Stomach (tissue), 9 donors: ENCODE measurements around the gene COMMD3. TPM values are rescaled to one million over a fixed set of nuclear protein-coding genes. Genes with fewer than 3 reads are reported as not detected.

ENCODE experiments used
- DNase-seq, 2 donors: peaks; one replicate each; pipeline versions ENCODE4 v3.0.0 to v3.0.0-alpha.2; 2013 to 2019
- H3K27ac ChIP-seq, 5 donors: fragments of 200-600 bp in 4 of 5; sonication (generic) in 4 of 5; one replicate each; pipeline ENCODE4 v1.5.1; 2013 to 2019; ENCODE audit warnings: mild to moderate bottlenecking in 1 of 5, moderate library complexity in 1 of 5
- H3K27me3 ChIP-seq, 3 donors: fragments of 200-600 bp; sonication (generic); one replicate each; pipeline ENCODE4 v1.5.1; 2017 to 2019; ENCODE audit warnings: mixed run types in 1 of 3
- H3K36me3 ChIP-seq, 4 donors: fragments of 200-600 bp; sonication (generic); 1 replicate in 3 of 4; 2 replicates in 1 of 4; pipeline ENCODE4 v1.5.1; 2016 to 2019
- H3K4me1 ChIP-seq, 4 donors: fragments of 200-600 bp; sonication (generic); one replicate each; pipeline ENCODE4 v1.5.1; 2016 to 2019
- H3K4me3 ChIP-seq, 4 donors: fragments of 200-600 bp; sonication (generic) in 3 of 4; one replicate each; pipeline ENCODE4 v1.5.1; 2016 to 2019; ENCODE audit warnings: mild to moderate bottlenecking in 1 of 4
- H3K9me3 ChIP-seq, 4 donors: fragments of 200-600 bp; sonication (generic); one replicate each; pipeline ENCODE4 v1.5.1; 2016 to 2019
- CTCF ChIP-seq, 7 experiments: fragments of 450-650 bp in 4 of 7; fragments of 200-600 bp in 3 of 7; sonication (generic) in 3 of 7; IDR thresholded peaks; one replicate each; pipeline ENCODE4 v1.5.1; 2016 to 2019; ENCODE audit warnings: antibody characterized with exemption in 7 of 7, control low read depth in 2 of 7, mild to moderate bottlenecking in 1 of 7
- EP300 ChIP-seq: sonication (generic); formaldehyde crosslinking; IDR thresholded peaks from one replicate; pipeline ENCODE4 v1.6.1; 2017; ENCODE audit warnings: antibody characterized with exemption
- POLR2A ChIP-seq, 4 donors: fragments of 450-650 bp; IDR thresholded peaks; one replicate each; pipeline ENCODE4 v1.6.1; 2016; ENCODE audit warnings: antibody characterized with exemption in 4 of 4, control low read depth in 2 of 4, mild to moderate bottlenecking in 1 of 4, moderate library complexity in 1 of 4
- POLR2AphosphoS5 ChIP-seq, 3 donors: sonication (generic); formaldehyde crosslinking; IDR thresholded peaks; one replicate each; pipeline ENCODE4 v1.6.1; 2016; ENCODE audit warnings: antibody characterized with exemption in 3 of 3
- WGBS, 5 donors: extraction: QIAGEN DNeasy Blood & Tissue Kit in 3 of 5; methylation state at CpG; one replicate each; pipeline versions ENCODE4 v1.1.5 to v1.1.7; 2013 to 2018; 5-methylcytosine and 5-hydroxymethylcytosine counted together
- intact Hi-C: fragments of 100-400 bp; cut with DNase I; formaldehyde crosslinking; loops from one replicate; pipeline ENCODE4 v1.15.1; 2023; ENCODE audit warnings: low total_unique reads
- polyA plus RNA-seq, 3 donors: library from polyadenylated mRNA; stranded (reverse); fragments of 200-250 nt; gene quantifications; one replicate each; pipeline ENCODE4 v1.2.3, GENCODE V29; 2013
- total RNA-seq, 5 donors: library from RNA; depleted of rRNA; stranded (reverse); fragments of >200 nt; gene quantifications; one replicate each; pipeline versions ENCODE4 v1.1.0 to v1.2.3, GENCODE V29; 2014 to 2016
- donor health status: healthy with polysubstance abuse.
- donor health status: Bipolar disorder and iron deficiency.
- donor health status: healthy.

Gene COMMD3
- total and polyA plus RNA-seq, 8 donors = 4.1 to 57.7 (median 27.1) TPM

- no peaks in the 10 kb centered on the region for H3K9me3 ChIP-seq
- no peaks in the 10 kb centered on the region for H3K36me3 ChIP-seq
- no peaks in the 10 kb centered on the region for H3K4me1 ChIP-seq
- no peak for DNase-seq
- 93 to 100% (median 94%) methylated on average over 4 of the region's 4 CpGs for WGBS, 5 donors
- H3K4me3 ChIP-seq = no peak overlapping the region
- TF ChIP-seq POLR2A (IDR thresholded peaks at IDR 0.05) (no peak), POLR2AphosphoS5 (IDR thresholded peaks at IDR 0.05) (no peak), EP300 (no peak), CTCF (IDR thresholded peaks at IDR 0.05) (no peak)
- no peak overlapping the region for H3K27ac ChIP-seq
- H3K27me3 ChIP-seq = peaks cover 0 to 5% (median 0%) of the 10 kb centered on the region in 3 donors
- intact Hi-C loops = no loop called here
Observed at GRCh38 chr10:22278441-22278782, 37.8 kb upstream of the COMMD3 start.

GRCh38 chr10:22280078-22280477, 36.1 kb upstream of the COMMD3 start:
- TF ChIP-seq POLR2AphosphoS5 (IDR thresholded peaks at IDR 0.05) (no peak), CTCF (IDR thresholded peaks at IDR 0.05) (no peak), POLR2A (IDR thresholded peaks at IDR 0.05) (no peak), EP300 (no peak)
- no peak overlapping the region for H3K27ac ChIP-seq
- no peak overlapping the region for H3K4me3 ChIP-seq
- H3K9me3 ChIP-seq = no peaks in the 10 kb centered on the region
- no peaks in the 10 kb centered on the region for H3K36me3 ChIP-seq
- no peaks in the 10 kb centered on the region for H3K4me1 ChIP-seq
- no peak for DNase-seq
- H3K27me3 ChIP-seq = peaks cover 0 to 5% (median 0%) of the 10 kb centered on the region in 3 donors
- intact Hi-C loops = no loop called here
- 52 to 63% (median 56%) methylated on average over 6 of the region's 6 CpGs for WGBS, 5 donors

GRCh38 chr10:22285130-22285529, 31.1 kb upstream of the COMMD3 start:
- no peaks in the 10 kb centered on the region for H3K9me3 ChIP-seq
- TF ChIP-seq POLR2AphosphoS5 (IDR thresholded peaks at IDR 0.05) = no peak
- no peak for TF ChIP-seq POLR2A (IDR thresholded peaks at IDR 0.05)
- TF ChIP-seq EP300 = no peak
- TF ChIP-seq CTCF (IDR thresholded peaks at IDR 0.05) = no peak

GRCh38 chr10:22293747-22294404, 22.3 kb upstream of the COMMD3 start:
- H3K4me1 ChIP-seq = no peaks in the 10 kb centered on the region
- H3K27me3 ChIP-seq = no peaks in the 10 kb centered on the region
- H3K27ac ChIP-seq = no peak overlapping the region
- no peak for TF ChIP-seq CTCF (IDR thresholded peaks at IDR 0.05)
- TF ChIP-seq POLR2AphosphoS5 (IDR thresholded peaks at IDR 0.05) = no peak
- TF ChIP-seq EP300 = no peak
- TF ChIP-seq POLR2A (IDR thresholded peaks at IDR 0.05) = no peak
- no peak overlapping the region for H3K4me3 ChIP-seq
- DNase-seq = no peak
- 88 to 93% (median 91%) methylated on average over 3 of the region's 3 CpGs for WGBS, 5 donors
- intact Hi-C loops = no loop called here
- H3K9me3 ChIP-seq = peaks cover 0 to 5% (median 0%) of the 10 kb centered on the region in 4 donors
- no peaks in the 10 kb centered on the region for H3K36me3 ChIP-seq

More at GRCh38 chr10:22285130-22285529, 31.1 kb upstream of the COMMD3 start:
- Histone ChIP-seq H3K36me3 (no peaks in the 10 kb centered on the region), H3K27me3 (peaks cover 0 to 4% (median 0%) of the 10 kb centered on the region in 3 donors), H3K4me3 (no peak overlapping the region), H3K27ac (no peak overlapping the region), H3K4me1 (no peaks in the 10 kb centered on the region)
- no peak for DNase-seq
- 56 to 76% (median 68%) methylated on average over 3 of the region's 3 CpGs for WGBS, 5 donors
- intact Hi-C loops = no loop called here
